Stimulated activated CD8-positive, alpha-beta memory T cell treated with anti-CD3 and anti-CD28 coated beads, Interleukin-15, amount 100 ng/mL, for 48 hours (primary cell): ENCODE measurements around the gene SGSH.
A peak's percentile ranks its signal among the peaks of the same experiment; 100 is the strongest.

Experiments used
- DNase-seq, 2 donors: peaks; one replicate each; pipeline ENCODE4 v3.0.0-alpha.2; 2020; ENCODE audit warnings: low read depth in 2 of 2

Gene SGSH

GRCh38 chr17:80227156-80227555 is 7.0 kb upstream of the SGSH start:
- no peak for DNase-seq

GRCh38 chr17:80225230-80225629 is 5.1 kb upstream of the SGSH start:
- DNase-seq = no peak

GRCh38 chr17:80224683-80225082 is 4.5 kb upstream of the SGSH start:
- DNase-seq = no peak

GRCh38 chr17:80223838-80224497 is 3.8 kb upstream of the SGSH start:
- no peak for DNase-seq

GRCh38 chr17:80223142-80223815 is 3.1 kb upstream of the SGSH start:
- no peak for DNase-seq

- no peak for DNase-seq
These were observed 2.4 kb upstream of the SGSH start for GRCh38 chr17:80222376-80223141.

- DNase-seq = no peak
These were observed 1.4 kb upstream of the SGSH start for GRCh38 chr17:80221351-80222105.

- no peak for DNase-seq
These were observed 643 bp upstream of the SGSH start for GRCh38 chr17:80220736-80221215.

GRCh38 chr17:80219763-80220053 is 425 bp downstream of the SGSH start:
- no peak for DNase-seq

GRCh38 chr17:80219013-80219762 is 945 bp downstream of the SGSH start:
- DNase-seq = peak; percentile 84 to 88

- DNase-seq = no peak
These were observed 1.7 kb downstream of the SGSH start for GRCh38 chr17:80218391-80218790.

- no peak for DNase-seq
These were observed 2.3 kb downstream of the SGSH start for GRCh38 chr17:80217703-80218362.

GRCh38 chr17:80216473-80217456 is 3.4 kb downstream of the SGSH start:
- DNase-seq = no peak

GRCh38 chr17:80214878-80215210 is 5.3 kb downstream of the SGSH start:
- DNase-seq = no peak

GRCh38 chr17:80214012-80214877 is 5.9 kb downstream of the SGSH start:
- DNase-seq = no peak

GRCh38 chr17:80213643-80213975 is 6.5 kb downstream of the SGSH start:
- no peak for DNase-seq

- no peak for DNase-seq
These were observed 7.0 kb downstream of the SGSH start for GRCh38 chr17:80212962-80213642.

- DNase-seq = no peak
These were observed 7.6 kb downstream of the SGSH start for GRCh38 chr17:80212511-80212910.
